Colonic mucosa (tissue), 4 donors: ENCODE data around the gene SLC39A11. TPM values are rescaled to one million over a fixed set of nuclear protein-coding genes. Genes with fewer than 3 reads are reported as not detected.
"Not testable (repeated sequence)": the region's sequence is repeated elsewhere in the genome, so short reads cannot be mapped to it uniquely, and the experiment has no call there.

Source experiments
- DNase-seq: peaks from one replicate; pipeline ENCODE4 v3.0.0-alpha.2; 2020
- H3K27ac ChIP-seq: fragments of 200-600 bp; one replicate; pipeline ENCODE4 v1.8.0; 2021
- H3K27me3 ChIP-seq: fragments of 200-600 bp; one replicate; pipeline ENCODE4 v1.8.0; 2021
- H3K36me3 ChIP-seq: fragments of 200-600 bp; one replicate; pipeline ENCODE4 v1.8.0; 2021
- H3K4me1 ChIP-seq: fragments of 200-600 bp; one replicate; pipeline ENCODE4 v1.8.0; 2021; ENCODE audit warnings: mild to moderate bottlenecking
- H3K4me3 ChIP-seq: fragments of 200-600 bp; one replicate; pipeline ENCODE4 v1.8.0; 2021
- H3K9ac ChIP-seq, 2 donors: one replicate each; pipeline ENCODE4 v1.7.0; 2013; ENCODE audit warnings: control low read depth in 2 of 2, low read depth in 2 of 2, low read length in 2 of 2
- H3K9me3 ChIP-seq: fragments of 200-600 bp; one replicate; pipeline ENCODE4 v1.8.0; 2021
- intact Hi-C: fragments of 100-400 bp; cut with DNase I; formaldehyde crosslinking; loops from one replicate; pipeline ENCODE4 v1.14.1; 2022
- total RNA-seq, 2 donors: library from RNA; stranded (reverse); fragmentation: NEBNext Ultra II Directional in 1 of 2; extraction: Animal tissue kit (Norgen Biotek cat#: 25700) in 1 of 2; gene quantifications; one replicate each; pipeline ENCODE4 v1.2.1, GENCODE V29; 2021
- TF ChIP-seq, protein P1 (sequence below): fragments of 200-600 bp; IDR thresholded peaks from one replicate; pipeline ENCODE4 v1.8.0; 2022; ENCODE audit warnings: antibody characterized with exemption, mild to moderate bottlenecking
- donor health status: healthy.
- donor health status: DM: no; HTN: no; CAD: no.
- donor health status: DM: no; HTN: no; CAD: no.

SLC39A11 gene
- total RNA-seq, 2 donors from 2014 or later = 57.7 to 60.0 TPM

DNA sequence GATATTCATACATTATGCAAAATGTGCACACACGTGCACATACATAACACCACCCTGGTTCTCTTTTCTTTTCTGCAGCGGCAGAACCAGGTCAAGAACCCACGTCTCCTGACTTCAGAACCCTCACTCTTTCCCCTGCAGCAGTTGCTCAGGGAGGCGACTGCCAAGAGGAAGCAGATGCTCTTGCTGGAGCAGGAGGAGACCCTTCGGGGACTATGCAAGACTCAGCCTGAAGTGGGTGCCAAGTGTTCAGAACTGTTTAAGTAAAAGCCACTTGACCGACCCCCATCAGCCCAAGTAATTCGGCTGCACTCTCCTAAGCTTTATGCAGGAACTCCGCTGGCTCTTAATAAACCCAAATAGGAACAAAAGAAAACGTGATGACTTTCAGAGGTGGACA, 193.8 kb downstream of the SLC39A11 start:
- no peak overlapping the region for H3K27ac ChIP-seq
- no peaks in the 10 kb centered on the region for H3K36me3 ChIP-seq
- H3K4me1 ChIP-seq = no peaks in the 10 kb centered on the region
- H3K9me3 ChIP-seq = no peaks in the 10 kb centered on the region
- intact Hi-C loops = no loop called here
- TF ChIP-seq, protein P1, sequence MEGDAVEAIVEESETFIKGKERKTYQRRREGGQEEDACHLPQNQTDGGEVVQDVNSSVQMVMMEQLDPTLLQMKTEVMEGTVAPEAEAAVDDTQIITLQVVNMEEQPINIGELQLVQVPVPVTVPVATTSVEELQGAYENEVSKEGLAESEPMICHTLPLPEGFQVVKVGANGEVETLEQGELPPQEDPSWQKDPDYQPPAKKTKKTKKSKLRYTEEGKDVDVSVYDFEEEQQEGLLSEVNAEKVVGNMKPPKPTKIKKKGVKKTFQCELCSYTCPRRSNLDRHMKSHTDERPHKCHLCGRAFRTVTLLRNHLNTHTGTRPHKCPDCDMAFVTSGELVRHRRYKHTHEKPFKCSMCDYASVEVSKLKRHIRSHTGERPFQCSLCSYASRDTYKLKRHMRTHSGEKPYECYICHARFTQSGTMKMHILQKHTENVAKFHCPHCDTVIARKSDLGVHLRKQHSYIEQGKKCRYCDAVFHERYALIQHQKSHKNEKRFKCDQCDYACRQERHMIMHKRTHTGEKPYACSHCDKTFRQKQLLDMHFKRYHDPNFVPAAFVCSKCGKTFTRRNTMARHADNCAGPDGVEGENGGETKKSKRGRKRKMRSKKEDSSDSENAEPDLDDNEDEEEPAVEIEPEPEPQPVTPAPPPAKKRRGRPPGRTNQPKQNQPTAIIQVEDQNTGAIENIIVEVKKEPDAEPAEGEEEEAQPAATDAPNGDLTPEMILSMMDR = no peak
- no peaks in the 10 kb centered on the region for H3K27me3 ChIP-seq
- H3K9ac ChIP-seq = no peak overlapping the region
- no peak for DNase-seq
- H3K4me3 ChIP-seq = no peak overlapping the region

DNA sequence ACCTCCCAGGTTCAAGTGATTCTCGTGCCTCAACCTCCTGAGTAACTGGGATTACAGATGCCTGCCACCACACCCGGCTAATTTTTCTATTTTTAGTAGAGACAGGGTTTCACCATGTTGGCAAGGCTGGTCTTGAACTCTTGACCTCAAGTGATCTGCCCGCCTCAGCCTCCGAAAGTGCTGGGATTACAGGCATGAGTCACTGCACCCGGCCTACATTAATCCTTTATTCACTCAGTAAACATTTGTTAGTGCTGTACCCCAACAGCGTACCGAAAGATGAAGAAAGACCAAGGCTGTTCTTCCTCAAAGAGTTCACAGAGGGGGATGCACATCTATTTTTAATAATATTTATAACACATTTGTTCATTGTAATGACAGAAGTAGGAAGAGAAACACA, 196.2 kb downstream of the SLC39A11 start:
- H3K4me3 ChIP-seq, intact Hi-C loops, H3K27ac ChIP-seq, H3K4me1 ChIP-seq, H3K27me3 ChIP-seq, H3K9me3 ChIP-seq, H3K36me3 ChIP-seq, DNase-seq, H3K9ac ChIP-seq: not testable (repeated sequence)

DNA sequence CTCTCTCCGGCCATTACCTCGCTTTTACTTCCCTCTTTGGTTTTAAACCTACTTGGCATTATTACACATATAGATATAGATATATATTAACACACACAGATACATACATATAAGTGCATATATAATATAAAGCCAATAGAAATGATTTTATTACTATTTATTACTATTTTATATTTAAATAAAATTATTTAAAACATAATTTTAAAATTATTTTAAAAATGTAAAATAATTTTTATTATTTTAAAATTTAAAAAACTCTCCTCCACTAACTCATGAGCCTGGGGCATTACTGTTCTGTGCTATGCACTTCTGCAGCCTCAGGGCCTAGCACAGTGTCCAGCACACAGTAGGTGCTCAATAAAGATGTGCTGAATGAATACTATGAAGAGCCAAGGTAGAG, 200.9 kb downstream of the SLC39A11 start:
- no peak overlapping the region for H3K27ac ChIP-seq
- H3K27me3 ChIP-seq = no peaks in the 10 kb centered on the region
- no peaks in the 10 kb centered on the region for H3K4me1 ChIP-seq
- H3K9ac ChIP-seq = no peak overlapping the region
- H3K9me3 ChIP-seq = no peaks in the 10 kb centered on the region
- intact Hi-C loops = no loop called here
- no peaks in the 10 kb centered on the region for H3K36me3 ChIP-seq
- H3K4me3 ChIP-seq = no peak overlapping the region
- TF ChIP-seq, protein P1 = no peak
- no peak for DNase-seq

DNA sequence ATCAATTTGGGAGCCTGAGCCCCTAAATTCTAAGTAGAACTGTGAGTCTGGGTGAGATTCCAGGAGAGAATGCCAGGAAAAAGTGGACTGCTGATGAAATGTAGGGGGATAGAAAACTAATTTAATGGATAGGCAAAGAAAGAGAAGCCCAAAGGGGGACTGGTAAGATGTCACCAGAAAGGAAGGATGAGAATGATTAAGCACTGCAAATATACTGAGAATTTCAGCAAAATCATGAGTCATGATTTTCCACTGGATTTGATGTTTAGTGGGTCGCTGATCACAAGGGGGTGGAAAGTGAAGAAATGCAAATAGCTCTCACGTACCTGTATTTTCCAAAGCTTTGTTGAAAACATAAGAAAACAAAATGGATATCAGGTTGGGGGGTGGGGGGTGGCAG, 201.8 kb downstream of the SLC39A11 start:
- Histone ChIP-seq H3K4me3 (no peak overlapping the region), H3K9ac (no peak overlapping the region), H3K27ac (no peak overlapping the region), H3K9me3 (no peaks in the 10 kb centered on the region), H3K27me3 (no peaks in the 10 kb centered on the region), H3K36me3 (no peaks in the 10 kb centered on the region), H3K4me1 (no peaks in the 10 kb centered on the region)
- TF ChIP-seq, protein P1 = no peak
- intact Hi-C loops = no loop called here
- DNase-seq = no peak

DNA sequence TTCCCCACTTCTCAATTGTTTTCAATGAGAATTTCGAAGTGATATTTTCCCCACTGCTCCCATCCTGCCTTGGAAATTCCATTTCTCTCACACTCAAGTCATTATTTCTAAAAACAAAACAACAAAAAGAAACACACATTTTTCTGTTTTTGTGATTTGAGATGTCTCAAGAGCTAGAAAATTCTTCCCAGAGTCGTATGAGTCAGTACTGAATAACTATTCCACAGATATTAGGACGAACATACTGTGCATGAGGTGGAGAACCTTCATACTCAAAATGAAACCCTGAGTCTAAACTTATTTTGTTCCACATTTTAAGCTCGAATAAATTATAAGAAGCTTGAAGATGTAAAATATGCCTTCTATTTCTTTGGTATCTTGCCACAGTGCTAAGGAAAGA, 204.6 kb downstream of the SLC39A11 start:
- Histone ChIP-seq H3K27me3 (no peaks in the 10 kb centered on the region), H3K4me1 (no peaks in the 10 kb centered on the region), H3K4me3 (no peak overlapping the region), H3K9ac (no peak overlapping the region), H3K36me3 (no peaks in the 10 kb centered on the region), H3K9me3 (no peaks in the 10 kb centered on the region), H3K27ac (no peak overlapping the region)
- no peak for DNase-seq
- TF ChIP-seq, protein P1 = no peak
- intact Hi-C loops = no loop called here

DNA sequence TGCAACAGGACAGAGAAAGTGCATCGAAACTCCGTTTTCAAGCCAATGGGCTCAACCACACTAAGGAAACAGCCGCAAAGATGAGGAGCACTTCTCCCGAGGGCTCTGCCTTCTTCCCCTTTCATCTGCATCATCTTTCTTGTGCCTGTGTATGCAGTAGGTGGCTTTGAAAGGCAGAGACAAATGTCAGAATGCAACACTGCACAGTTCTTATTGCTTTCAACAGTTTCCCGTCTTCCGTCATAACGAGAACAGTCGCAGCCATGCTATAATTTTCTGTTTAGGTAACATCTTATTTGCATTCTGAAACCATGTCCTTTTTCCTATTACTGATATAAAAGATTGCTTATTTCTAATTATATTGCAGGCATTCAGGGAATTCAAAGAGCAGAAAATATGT, 205.2 kb downstream of the SLC39A11 start:
- no peak overlapping the region for H3K27ac ChIP-seq
- H3K9ac ChIP-seq = no peak overlapping the region
- H3K4me3 ChIP-seq = no peak overlapping the region
- no peaks in the 10 kb centered on the region for H3K27me3 ChIP-seq
- no peak for DNase-seq
- H3K36me3 ChIP-seq = no peaks in the 10 kb centered on the region
- no peaks in the 10 kb centered on the region for H3K4me1 ChIP-seq
- TF ChIP-seq, protein P1 = no peak
- intact Hi-C loops = no loop called here
- no peaks in the 10 kb centered on the region for H3K9me3 ChIP-seq
